ENCODE measurements around the gene SIRT3. TPM values are rescaled to one million over a fixed set of nuclear protein-coding genes. Genes with fewer than 3 reads are reported as not detected.
A peak's percentile ranks its signal among the peaks of the same experiment; 100 is the strongest.

The SIRT3 gene
- total RNA-seq, 2 donors from 2014 or later, result 16.5 to 48.5 TPM

DNA sequence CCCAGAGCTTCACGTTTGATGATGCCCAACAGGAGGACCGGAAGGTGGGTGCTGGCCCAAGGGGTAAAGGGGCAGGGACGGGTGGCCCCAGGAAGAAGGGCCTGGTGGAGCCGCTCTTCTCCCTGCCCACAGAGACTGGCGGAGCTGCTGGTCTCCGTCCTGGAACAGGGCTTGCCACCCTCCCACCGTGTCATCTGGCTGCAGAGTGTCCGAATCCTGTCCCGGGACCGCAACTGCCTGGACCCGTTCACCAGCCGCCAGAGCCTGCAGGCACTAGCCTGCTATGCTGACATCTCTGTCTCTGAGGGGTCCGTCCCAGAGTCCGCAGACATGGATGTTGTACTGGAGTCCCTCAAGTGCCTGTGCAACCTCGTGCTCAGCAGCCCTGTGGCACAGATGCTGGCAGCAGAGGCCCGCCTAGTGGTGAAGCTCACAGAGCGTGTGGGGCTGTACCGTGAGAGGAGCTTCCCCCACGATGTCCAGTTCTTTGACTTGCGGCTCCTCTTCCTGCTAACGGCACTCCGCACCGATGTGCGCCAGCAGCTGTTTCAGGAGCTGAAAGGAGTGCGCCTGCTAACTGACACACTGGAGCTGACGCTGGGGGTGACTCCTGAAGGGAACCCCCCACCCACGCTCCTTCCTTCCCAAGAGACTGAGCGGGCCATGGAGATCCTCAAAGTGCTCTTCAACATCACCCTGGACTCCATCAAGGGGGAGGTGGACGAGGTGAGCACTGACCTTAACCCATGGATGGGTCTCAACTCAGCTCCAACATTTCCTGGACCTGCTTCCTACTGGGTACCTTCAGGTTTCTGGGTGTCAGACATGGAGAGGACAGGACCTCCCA lies 26.6 kb downstream of the SIRT3 start:
- H3K9me3 Mint-ChIP-seq, result no peaks in the 10 kb centered on the region

DNA sequence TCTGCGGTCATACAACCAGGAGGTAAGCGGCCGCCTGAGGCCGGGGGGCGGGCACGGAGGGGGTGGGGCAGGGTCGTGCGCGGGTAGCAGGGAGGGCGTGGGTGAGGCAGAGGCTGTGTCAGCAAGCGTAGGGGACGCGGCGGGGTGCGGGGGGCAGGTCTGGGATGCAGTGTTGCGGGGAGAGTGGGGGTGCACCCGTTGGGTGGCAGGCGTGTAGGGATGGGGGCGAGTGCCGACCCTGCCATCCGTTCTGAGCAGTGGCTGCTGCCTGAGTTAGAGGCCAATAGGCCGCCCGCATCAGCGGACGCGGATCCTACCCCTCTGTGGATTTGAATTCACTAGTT lies 27.3 kb downstream of the SIRT3 start:
- H3K27ac Mint-ChIP-seq, result peak overlapping the region; percentile 100
- H3K4me3 Mint-ChIP-seq, result peak overlapping the region; percentile 100
- no peak for ATAC-seq (replicated peaks)
- no peaks in the 10 kb centered on the region for H3K9me3 Mint-ChIP-seq
- peaks cover 100% of the 10 kb centered on the region for H3K36me3 Mint-ChIP-seq (ENCODE audit: low read depth)
- H3K4me1 Mint-ChIP-seq, result peaks cover 13% of the 10 kb centered on the region
- no peaks in the 10 kb centered on the region for H3K27me3 Mint-ChIP-seq

More for the DNA sequence above, 26.6 kb downstream of the SIRT3 start:
- H3K27me3 Mint-ChIP-seq, result no peaks in the 10 kb centered on the region
- H3K36me3 Mint-ChIP-seq (ENCODE audit: low read depth), result peaks cover 100% of the 10 kb centered on the region
- H3K27ac Mint-ChIP-seq, result peak overlapping the region; percentile 100
- H3K4me1 Mint-ChIP-seq, result peaks cover 12% of the 10 kb centered on the region
- peak overlapping the region; percentile 100 for H3K4me3 Mint-ChIP-seq
- ATAC-seq (replicated peaks), result no peak

DNA sequence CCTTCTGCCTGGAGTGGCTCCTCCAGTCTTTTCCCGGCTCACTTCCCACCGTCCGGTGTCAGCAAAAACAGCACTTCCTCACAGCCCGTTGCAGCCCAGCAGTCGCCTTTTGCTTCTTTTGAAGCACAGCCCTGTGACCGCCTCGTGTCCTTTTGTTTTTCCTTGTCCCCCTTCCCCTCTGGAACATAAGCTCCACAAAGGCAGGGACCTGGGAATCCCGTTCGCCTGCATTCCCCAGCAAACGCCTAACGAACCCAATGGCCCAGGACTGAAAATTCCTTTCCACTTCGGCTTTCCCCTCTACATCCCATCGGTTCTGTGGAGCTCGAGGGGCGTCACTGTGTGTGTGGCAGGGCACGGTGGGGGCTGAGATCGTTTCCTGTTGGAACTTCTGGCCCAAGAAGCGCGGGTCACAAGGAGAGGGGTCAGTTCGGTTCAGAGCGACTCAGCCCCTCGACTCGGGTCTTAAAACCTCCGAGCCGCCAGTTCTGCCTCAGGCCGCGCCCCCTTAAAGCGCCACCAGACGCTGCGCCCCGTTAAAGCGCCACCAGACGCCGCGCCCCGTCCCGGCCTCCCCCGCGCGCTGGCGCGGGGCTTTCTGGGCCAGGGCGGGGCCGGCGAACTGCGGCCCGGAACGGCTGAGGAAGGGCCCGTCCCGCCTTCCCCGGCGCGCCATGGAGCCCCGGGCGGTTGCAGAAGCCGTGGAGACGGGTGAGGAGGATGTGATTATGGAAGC lies 27.8 kb downstream of the SIRT3 start:
- peak; percentile 65 for ATAC-seq (replicated peaks)
- H3K4me1 Mint-ChIP-seq, result peaks cover 18% of the 10 kb centered on the region
- peak overlapping the region; percentile 100 for H3K27ac Mint-ChIP-seq
- peaks cover 100% of the 10 kb centered on the region for H3K36me3 Mint-ChIP-seq (ENCODE audit: low read depth)
- peak overlapping the region; percentile 100 for H3K4me3 Mint-ChIP-seq
- H3K27me3 Mint-ChIP-seq, result no peaks in the 10 kb centered on the region
- H3K9me3 Mint-ChIP-seq, result no peaks in the 10 kb centered on the region

DNA sequence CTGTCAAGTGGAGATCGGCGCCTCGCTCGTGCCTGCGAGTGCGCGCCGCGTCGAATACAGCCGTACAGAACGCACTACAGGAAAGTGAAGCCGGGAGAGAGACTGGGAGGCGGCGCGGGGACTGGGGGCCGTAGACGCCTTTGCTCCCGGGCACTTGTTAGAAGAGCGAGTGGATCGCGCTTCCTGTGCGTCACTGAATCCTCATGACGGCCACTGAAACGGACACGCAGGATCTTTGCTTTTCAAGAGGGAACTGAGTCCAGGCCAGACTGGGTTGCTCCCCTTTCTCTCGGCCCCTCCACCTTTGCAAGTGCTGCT lies 28.3 kb downstream of the SIRT3 start:
- Mint-ChIP-seq H3K27ac (peak overlapping the region; percentile 100), H3K9me3 (no peaks in the 10 kb centered on the region), H3K4me3 (peak overlapping the region; percentile 100), H3K27me3 (no peaks in the 10 kb centered on the region), H3K4me1 (peaks cover 24% of the 10 kb centered on the region), H3K36me3 (ENCODE audit: low read depth) (peaks cover 100% of the 10 kb centered on the region)
- peak; percentile 20 for ATAC-seq (replicated peaks)

DNA sequence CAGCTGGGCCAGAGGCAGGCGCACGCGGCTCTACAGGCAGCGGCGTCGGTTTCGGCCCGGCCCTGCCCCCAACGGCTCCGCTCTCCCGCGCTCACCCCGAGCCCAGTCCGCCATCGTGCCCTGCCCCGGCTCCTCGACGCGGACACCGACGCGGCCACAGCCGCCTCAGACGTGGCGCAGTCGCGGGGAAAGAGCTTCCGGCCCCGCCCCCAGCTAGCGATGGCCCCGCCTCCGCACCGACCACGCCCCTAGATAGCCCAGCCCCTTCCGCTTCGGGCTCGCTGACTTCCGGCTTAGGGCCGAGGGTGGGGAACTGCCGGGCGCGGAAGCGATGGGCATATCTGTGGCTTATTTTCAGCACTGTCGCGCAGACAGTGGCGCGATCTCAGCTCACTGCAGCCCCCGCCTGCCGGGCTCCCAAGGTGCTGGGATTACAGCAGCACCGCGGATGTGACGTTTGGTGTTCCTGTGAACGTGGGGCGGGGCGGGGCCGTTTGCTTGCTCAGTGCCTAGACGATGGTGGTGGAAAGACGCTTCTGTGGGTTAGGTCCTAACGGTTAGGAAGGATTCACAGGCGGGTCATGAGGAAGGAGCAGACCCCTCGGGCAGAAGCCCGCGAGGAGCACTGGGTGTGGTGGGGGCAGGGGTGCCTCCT lies 28.8 kb downstream of the SIRT3 start, which contains the start of the genes BET1L and RIC8A:
BET1L (minus strand) TSS at position 192 of the 655 bp plus-strand sequence; CDS start at position 114, 78 bp downstream.
RIC8A (plus strand) TSS at position 501 of the 655 bp plus-strand sequence. CDS start 1,147 bp downstream, outside the sequence.
- H3K27ac Mint-ChIP-seq, result peak within 1 kb of the TSS; percentile 100
- no peaks in the 10 kb centered on the region for H3K9me3 Mint-ChIP-seq
- H3K36me3 Mint-ChIP-seq (ENCODE audit: low read depth), result peaks cover 100% of the 10 kb centered on the region
- ATAC-seq (replicated peaks), result peak; percentile 85
- H3K27me3 Mint-ChIP-seq, result no peaks in the 10 kb centered on the region
- H3K4me1 Mint-ChIP-seq, result peaks cover 26% of the 10 kb centered on the region
- peak within 1 kb of the TSS; percentile 100 for H3K4me3 Mint-ChIP-seq

DNA sequence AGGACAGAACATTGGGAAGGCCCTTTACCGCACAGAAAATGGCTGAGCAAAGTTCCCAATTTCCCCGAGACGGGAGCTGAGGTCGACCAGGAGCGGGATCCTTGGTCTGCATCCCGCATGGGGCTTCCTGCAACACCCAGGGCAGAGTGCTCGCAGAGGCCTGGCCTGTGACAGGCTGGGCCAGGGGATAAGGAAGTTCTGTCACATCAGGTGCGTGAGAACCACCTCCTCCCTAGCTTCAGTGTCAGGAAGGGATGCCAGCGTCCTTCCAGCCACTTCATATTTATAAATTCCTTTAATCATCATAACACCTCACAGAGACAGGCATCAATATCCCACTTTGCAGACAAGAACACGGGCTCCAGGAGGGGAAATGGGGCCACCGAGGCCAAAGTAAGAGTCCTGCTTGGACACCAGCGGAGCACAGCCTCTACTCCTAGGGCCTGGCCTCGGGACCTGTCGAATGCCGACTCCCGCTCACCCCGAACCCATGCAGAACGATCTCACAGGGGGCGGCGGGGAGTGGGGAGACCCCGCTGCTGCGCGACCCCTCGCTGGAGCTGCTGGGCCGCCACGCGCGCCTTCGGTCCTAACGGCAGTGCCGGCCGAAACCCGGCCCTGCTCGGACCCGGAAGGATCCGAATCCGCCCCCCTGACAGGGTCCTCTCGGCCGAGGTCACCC lies 29.5 kb downstream of the SIRT3 start:
- H3K36me3 Mint-ChIP-seq (ENCODE audit: low read depth), result peaks cover 100% of the 10 kb centered on the region
- ATAC-seq (replicated peaks), result no peak

DNA sequence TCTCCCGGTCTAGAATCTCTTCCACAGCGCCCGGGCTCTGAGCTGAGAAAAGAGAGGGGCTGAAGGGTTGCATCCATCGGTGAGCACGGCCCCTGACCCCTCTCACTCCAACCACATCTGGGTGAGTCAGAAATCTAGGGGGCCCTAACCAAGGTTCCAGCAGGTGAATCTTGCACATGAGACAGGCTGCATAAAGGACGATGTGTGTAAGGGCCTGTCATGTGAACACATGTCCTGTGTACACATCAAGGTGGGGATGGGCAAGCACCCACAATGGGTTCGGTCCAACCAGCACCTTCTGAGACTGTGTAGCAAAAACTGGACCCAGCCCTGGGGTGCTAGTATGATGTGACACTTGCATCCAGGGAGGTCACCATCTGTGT lies 30.1 kb downstream of the SIRT3 start:
- ATAC-seq (replicated peaks), result no peak
- Mint-ChIP-seq H3K36me3 (ENCODE audit: low read depth) (peaks cover 100% of the 10 kb centered on the region), H3K9me3 (no peaks in the 10 kb centered on the region), H3K27me3 (no peaks in the 10 kb centered on the region), H3K4me3 (peak overlapping the region; percentile 100), H3K4me1 (peaks cover 32% of the 10 kb centered on the region), H3K27ac (peak overlapping the region; percentile 100)

More for the DNA sequence above, 29.5 kb downstream of the SIRT3 start:
- Mint-ChIP-seq H3K27me3 (no peaks in the 10 kb centered on the region), H3K27ac (peak overlapping the region; percentile 100), H3K4me3 (peak overlapping the region; percentile 100), H3K4me1 (peaks cover 32% of the 10 kb centered on the region), H3K9me3 (no peaks in the 10 kb centered on the region)

DNA sequence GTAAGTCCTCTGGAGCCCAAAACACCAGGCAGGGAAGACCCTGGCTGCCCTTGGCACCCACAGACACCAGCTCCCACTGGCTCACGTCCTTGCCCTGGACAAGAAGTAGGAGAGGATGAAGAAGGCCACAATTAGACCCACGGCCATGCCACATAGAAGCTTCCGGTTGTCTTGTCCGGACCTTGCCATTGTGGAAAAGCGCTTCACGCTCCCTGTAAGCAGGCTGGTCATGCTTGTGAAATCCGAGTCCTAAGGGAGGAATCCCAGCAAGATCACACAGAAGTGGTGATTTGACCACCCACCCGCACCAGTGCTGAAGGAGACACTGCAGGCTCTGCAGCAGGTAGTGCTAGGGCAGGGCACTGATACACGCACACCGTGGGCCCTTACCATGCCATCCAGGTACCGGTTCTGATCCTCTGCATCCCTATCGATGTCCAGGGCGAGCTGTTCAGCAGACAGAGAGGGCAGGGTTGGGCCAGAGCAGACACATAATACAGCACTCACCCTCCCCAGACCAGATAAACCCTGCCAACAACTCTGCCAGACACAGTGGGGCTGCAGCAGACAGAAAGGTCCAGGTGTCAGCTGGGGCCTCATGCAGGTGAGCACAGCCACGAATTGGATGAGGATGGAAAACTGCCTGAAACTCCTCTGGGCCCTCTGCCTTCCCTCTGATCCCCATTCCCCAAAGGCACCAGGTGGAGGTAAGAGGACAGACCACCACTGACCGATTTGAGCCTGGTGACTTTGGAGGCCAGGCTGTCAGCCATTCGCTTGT lies 30.7 kb downstream of the SIRT3 start:
- Mint-ChIP-seq H3K4me1 (peaks cover 32% of the 10 kb centered on the region), H3K9me3 (no peaks in the 10 kb centered on the region), H3K27ac (no peak overlapping the region), H3K4me3 (peak overlapping the region; percentile 100), H3K36me3 (ENCODE audit: low read depth) (peaks cover 100% of the 10 kb centered on the region), H3K27me3 (no peaks in the 10 kb centered on the region)
- ATAC-seq (replicated peaks), result no peak

DNA sequence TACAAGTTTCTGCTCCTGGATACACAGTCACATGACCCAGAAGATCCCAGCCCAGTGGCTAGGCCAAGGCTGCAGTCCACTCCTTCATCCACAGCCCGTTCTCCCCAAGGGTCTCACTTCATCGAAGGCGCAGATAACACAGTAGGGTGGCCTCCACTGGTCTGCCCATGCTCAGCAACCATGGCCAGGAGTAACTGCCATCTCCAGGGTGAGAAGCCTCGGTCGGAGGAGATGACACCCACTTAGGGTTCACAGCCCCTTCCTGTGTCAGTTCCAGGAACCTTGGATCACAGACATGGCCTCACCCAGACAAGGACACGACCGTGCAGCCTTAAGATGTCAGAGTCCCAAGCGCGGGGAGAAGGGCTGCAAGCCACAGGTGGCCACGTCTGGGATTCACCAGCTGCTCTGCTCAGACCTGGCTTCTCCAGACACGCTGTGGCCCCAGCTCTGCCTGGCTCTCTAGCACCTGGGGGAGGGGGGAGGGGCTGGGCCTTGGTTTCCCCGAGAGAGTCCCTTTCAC lies 31.5 kb downstream of the SIRT3 start:
- peaks cover 92% of the 10 kb centered on the region for H3K36me3 Mint-ChIP-seq (ENCODE audit: low read depth)
- peaks cover 24% of the 10 kb centered on the region for H3K4me1 Mint-ChIP-seq
- H3K27me3 Mint-ChIP-seq, result no peaks in the 10 kb centered on the region
- H3K9me3 Mint-ChIP-seq, result no peaks in the 10 kb centered on the region
- H3K4me3 Mint-ChIP-seq, result peak overlapping the region; percentile 26
- H3K27ac Mint-ChIP-seq, result no peak overlapping the region
- ATAC-seq (replicated peaks), result no peak

DNA sequence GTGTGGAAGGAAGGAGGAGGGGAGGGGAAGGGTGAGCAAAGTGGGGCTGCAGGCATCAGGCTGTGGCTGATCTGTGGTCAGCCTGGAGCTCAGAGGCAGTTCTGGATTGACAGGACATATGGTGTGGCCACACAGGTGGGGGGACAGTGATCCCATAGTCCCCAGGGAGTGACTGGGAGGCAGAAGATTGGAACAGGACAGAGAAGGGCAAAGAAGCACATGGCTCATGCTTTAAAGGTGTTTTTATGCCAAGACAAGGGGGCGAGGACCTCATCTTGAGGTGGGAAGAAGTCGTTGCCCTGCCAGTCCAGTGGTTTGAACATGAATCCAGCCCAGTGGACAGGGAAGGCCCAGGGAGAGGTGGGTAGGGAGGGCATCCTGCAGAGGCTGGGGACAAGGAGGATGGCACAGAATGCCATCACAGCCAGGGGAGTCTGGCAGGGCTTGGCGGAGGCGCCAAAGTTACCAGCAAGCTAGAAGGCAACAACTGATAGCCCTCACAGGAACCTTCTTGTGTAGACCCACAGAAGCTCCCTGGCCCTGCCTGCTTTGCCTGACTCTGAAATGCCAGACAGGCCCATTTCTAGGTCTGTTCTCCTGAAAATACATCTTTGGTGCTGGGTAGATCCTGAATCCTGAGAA lies 32.1 kb downstream of the SIRT3 start:
- H3K36me3 Mint-ChIP-seq (ENCODE audit: low read depth), result peaks cover 86% of the 10 kb centered on the region
- peaks cover 24% of the 10 kb centered on the region for H3K4me1 Mint-ChIP-seq
- peak overlapping the region; percentile 65 for H3K4me3 Mint-ChIP-seq
- ATAC-seq (replicated peaks), result no peak
- H3K27me3 Mint-ChIP-seq, result no peaks in the 10 kb centered on the region
- H3K27ac Mint-ChIP-seq, result peak overlapping the region; percentile 84
- H3K9me3 Mint-ChIP-seq, result no peaks in the 10 kb centered on the region

DNA sequence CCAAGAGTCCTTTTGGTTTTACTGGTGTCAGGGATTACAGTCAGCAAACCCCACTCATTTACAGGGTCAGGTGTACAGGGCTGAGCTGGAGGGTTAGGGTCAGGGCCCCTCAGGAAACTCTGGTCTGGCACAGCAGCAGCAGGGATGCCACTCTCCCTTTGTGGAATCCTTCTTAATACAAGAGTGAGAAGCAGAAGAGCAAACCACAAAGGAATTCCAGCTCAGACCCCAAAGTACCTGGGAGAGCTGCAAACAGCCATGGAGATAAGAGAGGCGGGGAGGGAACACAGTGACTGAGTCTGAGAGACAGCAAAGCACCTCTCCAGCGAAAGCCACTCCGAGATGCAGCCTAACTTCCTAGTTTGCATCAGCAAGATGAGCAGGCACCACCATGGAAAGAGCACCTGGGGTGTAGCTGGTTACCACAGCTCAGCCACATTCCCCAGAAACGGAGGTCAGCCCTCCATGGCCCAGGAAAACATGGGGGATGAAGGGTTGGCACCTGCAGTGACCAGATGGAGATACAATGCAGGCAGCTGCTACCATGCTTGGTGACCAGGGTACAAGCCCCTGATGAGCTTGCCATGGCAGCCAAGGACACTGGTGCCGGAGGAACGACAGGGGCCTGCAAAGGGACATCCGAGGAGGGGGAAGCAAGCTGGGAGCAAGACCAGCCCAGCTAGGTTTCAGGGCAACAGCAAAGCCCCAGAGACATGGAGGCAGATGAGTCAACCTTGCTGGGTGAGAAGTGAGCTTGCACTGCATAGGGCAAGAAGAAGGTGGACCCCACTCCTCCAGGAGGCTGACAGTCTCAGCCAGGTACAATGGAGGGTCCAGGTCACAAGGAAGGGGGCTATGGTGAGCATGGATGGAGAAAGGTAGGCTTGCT lies 32.8 kb downstream of the SIRT3 start:
- H3K9me3 Mint-ChIP-seq, result no peaks in the 10 kb centered on the region
- peaks cover 79% of the 10 kb centered on the region for H3K36me3 Mint-ChIP-seq (ENCODE audit: low read depth)
- peak overlapping the region; percentile 84 for H3K27ac Mint-ChIP-seq
- ATAC-seq (replicated peaks), result no peak
- H3K4me1 Mint-ChIP-seq, result peaks cover 24% of the 10 kb centered on the region
- no peaks in the 10 kb centered on the region for H3K27me3 Mint-ChIP-seq
- H3K4me3 Mint-ChIP-seq, result peak overlapping the region; percentile 65

DNA sequence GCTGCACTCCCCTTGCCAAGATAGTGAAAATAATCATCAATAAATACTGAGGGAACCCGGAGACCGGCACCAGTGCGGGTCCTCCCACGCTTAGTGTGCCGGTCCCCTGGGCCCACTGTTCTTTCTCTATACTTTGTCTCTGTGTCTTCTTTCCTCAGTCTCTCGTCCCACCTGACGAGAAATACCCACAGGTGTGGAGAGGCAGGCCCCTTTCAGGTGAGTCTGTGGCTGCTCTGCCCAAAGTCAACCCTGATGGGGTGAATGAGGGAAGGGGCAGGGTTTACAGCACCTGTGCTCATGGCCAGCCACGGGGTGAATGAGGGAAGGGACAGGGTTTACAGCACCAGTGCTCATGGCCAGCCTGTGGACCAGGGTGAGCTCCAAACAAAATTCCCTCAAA lies 33.7 kb downstream of the SIRT3 start:
- Mint-ChIP-seq H3K9me3 (no peaks in the 10 kb centered on the region), H3K27ac (peak overlapping the region; percentile 84), H3K4me3 (peak overlapping the region; percentile 65), H3K27me3 (no peaks in the 10 kb centered on the region), H3K36me3 (ENCODE audit: low read depth) (peaks cover 71% of the 10 kb centered on the region), H3K4me1 (peaks cover 24% of the 10 kb centered on the region)
- no peak for ATAC-seq (replicated peaks)
